Measurements from ENCODE around the gene MAN1A2. TPM values are rescaled to one million over a fixed set of nuclear protein-coding genes. Genes with fewer than 3 reads are reported as not detected.
A peak's percentile ranks its signal among the peaks of the same experiment; 100 is the strongest.

Gene MAN1A2
- total RNA-seq, 1 donor: 51.0 TPM

DNA sequence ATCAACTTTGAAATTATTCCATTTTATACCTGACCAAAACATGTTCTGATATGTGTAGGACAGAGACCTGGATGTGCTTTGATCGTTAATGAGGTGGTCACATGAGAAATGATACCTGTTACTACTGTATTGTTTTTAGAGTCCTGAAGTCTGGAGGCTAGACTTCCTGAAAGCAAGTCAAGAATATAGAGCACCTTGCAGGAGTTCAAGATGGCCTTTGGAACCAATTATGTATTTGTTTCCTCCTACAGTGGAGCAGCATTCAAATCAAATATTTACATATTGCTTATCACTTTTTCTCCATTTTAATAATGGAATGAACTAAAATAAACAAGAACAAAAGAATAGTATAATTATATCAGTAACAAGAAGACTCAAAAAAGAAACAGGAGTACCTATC is 155.9 kb downstream of the MAN1A2 start:
- no peaks in the 10 kb centered on the region for H3K27me3 ChIP-seq (ENCODE audit: insufficient read depth, low read length)
- H4K20me1 ChIP-seq (ENCODE audit: insufficient read depth, low read length): no peaks in the 10 kb centered on the region
- no peaks in the 10 kb centered on the region for H3K36me3 ChIP-seq (ENCODE audit: insufficient read depth, low read length)
- TF ChIP-seq, protein P1, sequence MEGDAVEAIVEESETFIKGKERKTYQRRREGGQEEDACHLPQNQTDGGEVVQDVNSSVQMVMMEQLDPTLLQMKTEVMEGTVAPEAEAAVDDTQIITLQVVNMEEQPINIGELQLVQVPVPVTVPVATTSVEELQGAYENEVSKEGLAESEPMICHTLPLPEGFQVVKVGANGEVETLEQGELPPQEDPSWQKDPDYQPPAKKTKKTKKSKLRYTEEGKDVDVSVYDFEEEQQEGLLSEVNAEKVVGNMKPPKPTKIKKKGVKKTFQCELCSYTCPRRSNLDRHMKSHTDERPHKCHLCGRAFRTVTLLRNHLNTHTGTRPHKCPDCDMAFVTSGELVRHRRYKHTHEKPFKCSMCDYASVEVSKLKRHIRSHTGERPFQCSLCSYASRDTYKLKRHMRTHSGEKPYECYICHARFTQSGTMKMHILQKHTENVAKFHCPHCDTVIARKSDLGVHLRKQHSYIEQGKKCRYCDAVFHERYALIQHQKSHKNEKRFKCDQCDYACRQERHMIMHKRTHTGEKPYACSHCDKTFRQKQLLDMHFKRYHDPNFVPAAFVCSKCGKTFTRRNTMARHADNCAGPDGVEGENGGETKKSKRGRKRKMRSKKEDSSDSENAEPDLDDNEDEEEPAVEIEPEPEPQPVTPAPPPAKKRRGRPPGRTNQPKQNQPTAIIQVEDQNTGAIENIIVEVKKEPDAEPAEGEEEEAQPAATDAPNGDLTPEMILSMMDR (IDR thresholded peaks at IDR 0.05; ENCODE audit: extremely low read depth, low read depth, low read length): no peak
- no peaks in the 10 kb centered on the region for H3K9me3 ChIP-seq (ENCODE audit: low read depth, low read length)
- no peak overlapping the region for H3K4me3 ChIP-seq (ENCODE audit: insufficient read depth, low read length)
- H3K4me2 ChIP-seq (ENCODE audit: insufficient read depth, low read length): no peak overlapping the region
- no peak for DNase-seq (ENCODE audit: insufficient read length, low spot score, missing footprints)
- H3K27ac ChIP-seq (ENCODE audit: low read depth, low read length): no peak overlapping the region
- H2AFZ ChIP-seq (ENCODE audit: low read length): no peak overlapping the region
- no peaks in the 10 kb centered on the region for H3K79me2 ChIP-seq (ENCODE audit: insufficient read depth, low read length)
- peaks cover 6% of the 10 kb centered on the region for H3K4me1 ChIP-seq (ENCODE audit: insufficient read depth, low read length)

DNA sequence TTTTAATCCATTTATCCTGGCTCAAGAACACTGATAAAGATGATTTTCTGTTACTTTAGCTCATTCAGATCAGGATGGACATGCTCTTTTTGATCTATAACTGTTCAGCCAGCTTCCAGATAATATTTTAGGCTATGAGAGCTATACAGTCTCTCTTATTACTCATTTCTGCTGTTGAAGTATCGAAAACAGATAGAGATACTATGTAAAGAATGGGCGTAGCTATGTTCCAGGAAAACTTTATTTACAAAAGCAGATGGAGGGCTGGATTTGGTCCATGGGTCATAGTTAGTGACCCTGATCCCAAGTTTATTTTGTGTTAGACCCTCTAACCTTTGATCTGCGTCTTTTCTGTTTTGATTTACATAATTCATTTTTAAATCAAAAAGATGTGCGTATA is 159.8 kb downstream of the MAN1A2 start:
- no peak for DNase-seq (ENCODE audit: insufficient read length, low spot score, missing footprints)
- H3K36me3 ChIP-seq (ENCODE audit: insufficient read depth, low read length): no peaks in the 10 kb centered on the region
- no peaks in the 10 kb centered on the region for H3K27me3 ChIP-seq (ENCODE audit: insufficient read depth, low read length)
- TF ChIP-seq, protein P1 (IDR thresholded peaks at IDR 0.05; ENCODE audit: extremely low read depth, low read depth, low read length): no peak
- no peaks in the 10 kb centered on the region for H3K9me3 ChIP-seq (ENCODE audit: low read depth, low read length)
- no peaks in the 10 kb centered on the region for H4K20me1 ChIP-seq (ENCODE audit: insufficient read depth, low read length)
- H3K4me1 ChIP-seq (ENCODE audit: insufficient read depth, low read length): peaks cover 6% of the 10 kb centered on the region
- no peak overlapping the region for H3K4me3 ChIP-seq (ENCODE audit: insufficient read depth, low read length)
- no peaks in the 10 kb centered on the region for H3K79me2 ChIP-seq (ENCODE audit: insufficient read depth, low read length)
- no peak overlapping the region for H3K4me2 ChIP-seq (ENCODE audit: insufficient read depth, low read length)
- no peak overlapping the region for H3K27ac ChIP-seq (ENCODE audit: low read depth, low read length)
- no peak overlapping the region for H2AFZ ChIP-seq (ENCODE audit: low read length)

DNA sequence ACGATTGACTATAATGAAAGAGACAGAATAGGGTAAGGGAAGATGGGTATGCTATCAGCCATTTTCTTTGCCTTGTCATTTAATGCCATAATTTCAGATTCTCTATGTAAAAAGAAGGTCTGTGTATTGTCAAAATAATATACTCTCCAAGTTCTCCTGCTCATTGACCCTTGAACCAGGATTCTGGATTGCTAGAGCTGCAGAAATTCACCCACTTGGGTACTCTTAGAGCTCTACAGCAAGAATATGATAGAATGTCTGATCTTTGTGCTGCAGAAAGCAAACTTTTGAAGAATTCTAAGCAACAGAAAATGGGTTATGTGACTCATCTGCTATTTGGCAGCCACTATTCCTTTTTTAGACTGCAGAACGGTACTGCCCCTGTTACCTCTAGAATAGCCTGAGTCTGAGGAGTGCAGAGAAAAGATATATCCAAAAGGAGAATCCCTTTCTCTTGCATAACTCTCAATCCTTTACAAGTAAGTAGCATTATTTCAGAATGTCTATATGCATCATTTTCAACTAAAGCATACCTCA is 160.4 kb downstream of the MAN1A2 start:
- peak; percentile 66 for DNase-seq (ENCODE audit: insufficient read length, low spot score, missing footprints)
- TF ChIP-seq, protein P1 (IDR thresholded peaks at IDR 0.05; ENCODE audit: extremely low read depth, low read depth, low read length): no peak
- H4K20me1 ChIP-seq (ENCODE audit: insufficient read depth, low read length): no peaks in the 10 kb centered on the region
- H3K27me3 ChIP-seq (ENCODE audit: insufficient read depth, low read length): no peaks in the 10 kb centered on the region
- H3K4me3 ChIP-seq (ENCODE audit: insufficient read depth, low read length): no peak overlapping the region
- no peak overlapping the region for H2AFZ ChIP-seq (ENCODE audit: low read length)
- H3K9me3 ChIP-seq (ENCODE audit: low read depth, low read length): no peaks in the 10 kb centered on the region
- H3K4me1 ChIP-seq (ENCODE audit: insufficient read depth, low read length): peaks cover 6% of the 10 kb centered on the region
- H3K27ac ChIP-seq (ENCODE audit: low read depth, low read length): no peak overlapping the region
- H3K36me3 ChIP-seq (ENCODE audit: insufficient read depth, low read length): no peaks in the 10 kb centered on the region
- H3K4me2 ChIP-seq (ENCODE audit: insufficient read depth, low read length): no peak overlapping the region
- H3K79me2 ChIP-seq (ENCODE audit: insufficient read depth, low read length): no peaks in the 10 kb centered on the region

DNA sequence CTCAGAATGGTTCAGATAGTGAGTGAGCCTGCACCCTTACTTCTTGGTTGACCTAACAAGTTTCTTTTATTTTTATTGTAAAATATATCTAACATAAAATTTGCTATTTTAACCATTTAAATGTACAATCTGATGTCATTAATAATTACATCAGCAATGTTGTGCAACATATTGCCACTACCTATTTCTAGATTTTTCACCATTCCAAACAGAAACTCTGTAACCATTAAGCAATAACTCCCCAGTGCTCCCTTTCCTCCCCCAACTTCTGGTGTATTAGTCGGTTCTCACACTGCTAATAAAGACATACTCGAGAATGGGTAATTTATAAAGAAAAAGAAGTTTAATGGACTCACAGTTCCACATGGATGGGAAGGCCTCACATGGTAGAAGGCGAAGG is 162.4 kb downstream of the MAN1A2 start:
- no peaks in the 10 kb centered on the region for H4K20me1 ChIP-seq (ENCODE audit: insufficient read depth, low read length)
- H3K4me2 ChIP-seq (ENCODE audit: insufficient read depth, low read length): no peak overlapping the region
- DNase-seq (ENCODE audit: insufficient read length, low spot score, missing footprints): no peak
- H2AFZ ChIP-seq (ENCODE audit: low read length): no peak overlapping the region
- peaks cover 8% of the 10 kb centered on the region for H3K4me1 ChIP-seq (ENCODE audit: insufficient read depth, low read length)
- no peaks in the 10 kb centered on the region for H3K9me3 ChIP-seq (ENCODE audit: low read depth, low read length)
- no peaks in the 10 kb centered on the region for H3K79me2 ChIP-seq (ENCODE audit: insufficient read depth, low read length)
- H3K4me3 ChIP-seq (ENCODE audit: insufficient read depth, low read length): no peak overlapping the region
- no peaks in the 10 kb centered on the region for H3K36me3 ChIP-seq (ENCODE audit: insufficient read depth, low read length)
- H3K27me3 ChIP-seq (ENCODE audit: insufficient read depth, low read length): no peaks in the 10 kb centered on the region
- no peak overlapping the region for H3K27ac ChIP-seq (ENCODE audit: low read depth, low read length)
- TF ChIP-seq, protein P1 (IDR thresholded peaks at IDR 0.05; ENCODE audit: extremely low read depth, low read depth, low read length): no peak
